Esophagus squamous epithelium (tissue), 5 donors: ENCODE data around the gene MPV17L2. TPM values are rescaled to one million over a fixed set of nuclear protein-coding genes. Genes with fewer than 3 reads are reported as not detected.

Experiments
- DNase-seq: peaks from one replicate; lab custom pipeline; 2025; lab: John Stamatoyannopoulos, UW
- H3K27ac ChIP-seq, 4 donors: fragments of 200-600 bp; sonication (generic); one replicate each; pipeline ENCODE4 v1.5.1; 2016 to 2019; ENCODE audit warnings: mild to moderate bottlenecking in 1 of 4
- H3K27me3 ChIP-seq, 4 donors: fragments of 200-600 bp; sonication (generic); 1 replicate in 3 of 4; 2 replicates in 1 of 4; pipeline versions ENCODE4 v1.5.1 to v1.6.0; 2017 to 2021; ENCODE audit warnings: antibody characterized with exemption in 1 of 4
- H3K36me3 ChIP-seq, 3 donors: fragments of 200-600 bp; sonication (generic); one replicate each; pipeline ENCODE4 v1.5.1; 2016 to 2019
- H3K4me1 ChIP-seq, 3 donors: fragments of 200-600 bp; sonication (generic); one replicate each; pipeline ENCODE4 v1.5.1; 2017 to 2019
- H3K4me3 ChIP-seq, 4 donors: fragments of 200-600 bp; sonication (generic); 1 replicate in 3 of 4; 2 replicates in 1 of 4; pipeline ENCODE4 v1.5.1; 2016 to 2019; ENCODE audit warnings: mild to moderate bottlenecking in 2 of 4, moderate library complexity in 1 of 4
- H3K9me3 ChIP-seq, 3 donors: fragments of 200-600 bp; sonication (generic); one replicate each; pipeline ENCODE4 v1.5.1; 2016 to 2019
- CTCF ChIP-seq, 6 experiments: fragments of 450-650 bp in 4 of 6; fragments of 200-600 bp in 2 of 6; sonication (generic) in 2 of 6; IDR thresholded peaks; one replicate each; pipeline ENCODE4 v1.5.1; 2016 to 2019; ENCODE audit warnings: antibody characterized with exemption in 6 of 6, mild to moderate bottlenecking in 4 of 6, moderate library complexity in 4 of 6
- POLR2A ChIP-seq, 4 donors: fragments of 450-650 bp; IDR thresholded peaks; one replicate each; pipeline ENCODE4 v1.6.1; 2017; ENCODE audit warnings: antibody characterized with exemption in 4 of 4, mild to moderate bottlenecking in 4 of 4, moderate library complexity in 3 of 4
- WGBS, 2 donors: methylation state at CpG; one replicate each; pipeline ENCODE4 v1.1.5; 2018; 5-methylcytosine and 5-hydroxymethylcytosine counted together
- intact Hi-C: fragments of 100-400 bp; cut with DNase I; formaldehyde crosslinking; loops from one replicate; pipeline ENCODE4 v1.15.0; 2022
- total RNA-seq, 4 donors: library from RNA; depleted of rRNA; stranded (reverse); fragments of >200 nt; gene quantifications; one replicate each; pipeline ENCODE4 v1.1.0, GENCODE V29; 2016
- donor health status: DM: yes; HTN: yes; CAD: no.

MPV17L2 gene
- total RNA-seq, 4 donors from 2014 or later, result 10.6 to 23.5 (median 14.0) TPM

GRCh38 chr19:18190278-18190677 lies 2.7 kb upstream of the MPV17L2 start:
- no peak for TF ChIP-seq CTCF (IDR thresholded peaks at IDR 0.05)
- no peak for TF ChIP-seq POLR2A (IDR thresholded peaks at IDR 0.05)
- Histone ChIP-seq H3K4me3 (no peak overlapping the region), H3K36me3 (no peaks in the 10 kb centered on the region), H3K27me3 (no peaks in the 10 kb centered on the region), H3K9me3 (no peaks in the 10 kb centered on the region), H3K4me1 (peaks cover 24 to 32% (median 24%) of the 10 kb centered on the region in 3 donors), H3K27ac (no peak overlapping the region)
- 68 to 74% methylated on average over 4 of the region's 4 CpGs for whole genome bisulfite sequencing, 2 donors
- intact Hi-C loops, result no loop called here
- DNase-seq, result no peak

- Histone ChIP-seq H3K4me3 (peak overlapping the region; percentile 31 to 77 (median 57)), H3K36me3 (peaks cover 0 to 10% (median 3%) of the 10 kb centered on the region in 3 donors), H3K9me3 (no peaks in the 10 kb centered on the region), H3K27ac (peak overlapping the region; percentile 82 to 98 (median 96)), H3K4me1 (peaks cover 24 to 34% (median 24%) of the 10 kb centered on the region in 3 donors), H3K27me3 (no peaks in the 10 kb centered on the region)
- no peak for TF ChIP-seq CTCF (IDR thresholded peaks at IDR 0.05)
- TF ChIP-seq POLR2A (IDR thresholded peaks at IDR 0.05), result no peak
- 49 to 63% methylated on average over 3 to 4 of the region's 5 CpGs for WGBS, 2 donors
- DNase-seq, result no peak
- intact Hi-C loops, result no loop called here
These were observed 1.4 kb upstream of the MPV17L2 start for GRCh38 chr19:18191640-18192062.

- intact Hi-C loops, result no loop called here
- Histone ChIP-seq H3K9me3 (no peaks in the 10 kb centered on the region), H3K27me3 (no peaks in the 10 kb centered on the region), H3K36me3 (peaks cover 0 to 27% (median 3%) of the 10 kb centered on the region in 3 donors), H3K27ac (peak overlapping the region; percentile 75 to 98 (median 91)), H3K4me3 (peak overlapping the region; percentile 48 to 89 (median 77)), H3K4me1 (peaks cover 24 to 34% (median 24%) of the 10 kb centered on the region in 3 donors)
- DNase-seq, result no peak
- WGBS, 2 donors, result 0 to 20% methylated on average over 1 to 2 of the region's 46 CpGs
- TF ChIP-seq CTCF (IDR thresholded peaks at IDR 0.05) (no peak), POLR2A (IDR thresholded peaks at IDR 0.05) (no peak)
These were observed 566 bp downstream of the MPV17L2 start for GRCh38 chr19:18193388-18194180.

GRCh38 chr19:18194181-18194530 lies 1.1 kb downstream of the MPV17L2 start:
- peak overlapping the region in 3 of 4 donors; percentile 70 to 89 (median 84) for H3K4me3 ChIP-seq

More at GRCh38 chr19:18194181-18194530, 1.1 kb downstream of the MPV17L2 start:
- Histone ChIP-seq H3K27me3 (no peaks in the 10 kb centered on the region), H3K36me3 (peaks cover 0 to 33% (median 3%) of the 10 kb centered on the region in 3 donors), H3K27ac (peak overlapping the region; percentile 30 to 93 (median 82)), H3K4me1 (peaks cover 24 to 34% (median 24%) of the 10 kb centered on the region in 3 donors), H3K9me3 (no peaks in the 10 kb centered on the region)
- DNase-seq, result no peak
- WGBS, 2 donors, result 46 to 52% methylated on average over 10 of the region's 12 CpGs
- intact Hi-C loops, result no loop called here
- no peak for TF ChIP-seq CTCF (IDR thresholded peaks at IDR 0.05)
- TF ChIP-seq POLR2A (IDR thresholded peaks at IDR 0.05), result no peak
